Naive B cell (primary cell): ENCODE data around the gene GIT1. TPM values are rescaled to one million over a fixed set of nuclear protein-coding genes. Genes with fewer than 3 reads are reported as not detected.

ENCODE experiments used
- ATAC-seq, 2 donors: fragments of 150-1000 bp; cut with Tn5 transposase; 2 replicates each; pipeline ENCODE4 v1.10.0; 2021; ENCODE audit warnings: low read depth in 2 of 2, mild to moderate bottlenecking in 2 of 2, moderate library complexity in 2 of 2
- DNase-seq: peaks from one replicate; pipeline ENCODE4 v3.0.0; 2022
- H3K27ac Mint-ChIP-seq, 6 donors: one replicate each; pipeline ENCODE4 v1.8.0; 2020 to 2022; ENCODE audit warnings: mild to moderate bottlenecking in 6 of 6, mixed read lengths in 6 of 6, moderate library complexity in 5 of 6, inconsistent platforms in 2 of 6
- H3K27me3 Mint-ChIP-seq, 3 donors: one replicate each; pipeline ENCODE4 v1.8.0; 2021 to 2022; ENCODE audit warnings: mixed read lengths in 3 of 3, mild to moderate bottlenecking in 1 of 3
- H3K36me3 Mint-ChIP-seq, 2 donors: one replicate each; pipeline ENCODE4 v1.8.0; 2020 to 2022; ENCODE audit warnings: mixed read lengths in 2 of 2, inconsistent platforms in 1 of 2, mild to moderate bottlenecking in 1 of 2
- H3K4me1 Mint-ChIP-seq, 3 donors: one replicate each; pipeline ENCODE4 v1.8.0; 2020 to 2022; ENCODE audit warnings: mixed read lengths in 3 of 3, inconsistent platforms in 1 of 3, mild to moderate bottlenecking in 1 of 3, moderate library complexity in 1 of 3
- H3K4me3 Mint-ChIP-seq, 8 donors: one replicate each; pipeline ENCODE4 v1.8.0; 2020 to 2022; ENCODE audit warnings: mild to moderate bottlenecking in 8 of 8, mixed read lengths in 8 of 8, moderate library complexity in 8 of 8, inconsistent platforms in 2 of 8
- H3K9me3 Mint-ChIP-seq, 7 donors: one replicate each; pipeline ENCODE4 v1.8.0; 2020 to 2022; ENCODE audit warnings: mixed read lengths in 7 of 7, mild to moderate bottlenecking in 5 of 7, inconsistent platforms in 2 of 7, moderate library complexity in 1 of 7
- polyA plus RNA-seq, 6 donors: library from polyadenylated mRNA; unstranded; fragments of 300-500 nt; fragmentation: Illumina TruSeq; gene quantifications; one replicate each; pipeline ENCODE4 v1.2.3, GENCODE V29; 2021; ENCODE audit warnings: low read depth in 6 of 6

GIT1 gene
- polyA plus RNA-seq, 6 donors from 2014 or later = 1.6 to 12.9 (median 4.4) TPM

DNA sequence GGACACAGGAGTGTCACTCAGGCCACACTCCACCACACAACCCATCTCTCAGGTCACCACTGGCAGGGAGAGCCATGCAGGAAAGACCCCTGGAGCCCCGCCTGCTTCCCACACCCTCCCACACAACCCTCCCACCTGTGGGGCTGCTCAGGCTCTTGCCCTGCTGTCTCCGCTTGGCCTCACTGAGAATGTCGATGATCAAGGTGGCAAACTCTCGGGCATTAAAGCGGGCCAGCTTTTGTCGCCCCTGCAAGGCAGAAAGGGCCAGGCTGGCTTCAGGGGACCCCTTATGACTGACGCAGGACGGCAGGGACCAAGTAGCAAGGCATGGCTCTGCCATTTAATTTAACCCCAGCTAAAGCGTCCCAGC lies 12.5 kb downstream of the GIT1 start:
- H3K36me3 Mint-ChIP-seq = peaks cover 8 to 9% of the 10 kb centered on the region in 2 donors

DNA sequence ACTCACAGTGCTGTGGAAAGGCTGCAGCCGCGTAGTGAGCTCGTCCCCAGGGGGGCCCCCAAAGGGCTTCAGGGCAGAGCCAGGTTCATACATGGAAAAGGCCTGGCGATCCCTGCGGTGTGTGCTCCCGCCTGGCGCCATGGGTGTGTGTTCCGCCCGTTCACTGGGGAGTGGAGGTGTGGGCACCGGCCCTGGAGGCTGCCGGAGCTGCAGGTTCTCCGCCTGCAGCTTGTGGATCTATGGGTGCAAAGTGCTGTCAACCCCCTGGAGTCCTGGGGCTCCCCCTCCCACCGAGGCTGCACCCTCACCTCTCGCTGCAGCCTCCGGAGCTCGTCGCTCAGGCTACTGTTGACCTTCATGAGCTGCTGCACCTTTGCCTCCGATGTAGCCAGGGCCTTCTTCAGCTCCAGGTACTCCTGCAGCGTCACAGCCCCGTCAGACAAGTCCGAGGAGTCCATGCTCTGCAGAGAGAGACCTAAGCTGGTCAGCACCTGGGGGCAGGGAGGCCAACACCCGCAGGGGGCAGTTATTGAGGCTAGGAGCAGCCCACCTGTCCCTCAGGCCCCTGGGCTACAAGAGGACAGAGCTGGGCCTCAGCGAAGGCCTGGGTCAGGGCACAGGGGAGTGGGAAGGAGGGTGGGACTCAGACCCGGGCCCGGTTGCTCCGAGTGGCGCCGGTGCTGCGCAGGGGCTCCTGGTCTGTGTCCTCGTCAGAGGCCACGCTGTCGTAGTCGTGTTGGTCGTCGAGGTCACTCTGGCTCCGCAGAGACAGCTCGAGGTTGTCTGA lies 13.0 kb downstream of the GIT1 start:
- Mint-ChIP-seq H3K4me3 (peak overlapping the region in 1 of 8 donors; percentile 33), H3K27ac (no peak overlapping the region), H3K4me1 (peaks cover 21 to 35% (median 31%) of the 10 kb centered on the region in 3 donors), H3K36me3 (peaks cover 8 to 9% of the 10 kb centered on the region in 2 donors), H3K9me3 (no peaks in the 10 kb centered on the region), H3K27me3 (no peaks in the 10 kb centered on the region)
- DNase-seq (no peak), ATAC-seq (no peak)

More for the DNA sequence above, 12.5 kb downstream of the GIT1 start:
- Mint-ChIP-seq H3K4me1 (peaks cover 21 to 32% (median 31%) of the 10 kb centered on the region in 3 donors), H3K9me3 (no peaks in the 10 kb centered on the region), H3K27me3 (no peaks in the 10 kb centered on the region), H3K27ac (no peak overlapping the region), H3K4me3 (no peak overlapping the region)
- DNase-seq = no peak
- ATAC-seq = no peak

DNA sequence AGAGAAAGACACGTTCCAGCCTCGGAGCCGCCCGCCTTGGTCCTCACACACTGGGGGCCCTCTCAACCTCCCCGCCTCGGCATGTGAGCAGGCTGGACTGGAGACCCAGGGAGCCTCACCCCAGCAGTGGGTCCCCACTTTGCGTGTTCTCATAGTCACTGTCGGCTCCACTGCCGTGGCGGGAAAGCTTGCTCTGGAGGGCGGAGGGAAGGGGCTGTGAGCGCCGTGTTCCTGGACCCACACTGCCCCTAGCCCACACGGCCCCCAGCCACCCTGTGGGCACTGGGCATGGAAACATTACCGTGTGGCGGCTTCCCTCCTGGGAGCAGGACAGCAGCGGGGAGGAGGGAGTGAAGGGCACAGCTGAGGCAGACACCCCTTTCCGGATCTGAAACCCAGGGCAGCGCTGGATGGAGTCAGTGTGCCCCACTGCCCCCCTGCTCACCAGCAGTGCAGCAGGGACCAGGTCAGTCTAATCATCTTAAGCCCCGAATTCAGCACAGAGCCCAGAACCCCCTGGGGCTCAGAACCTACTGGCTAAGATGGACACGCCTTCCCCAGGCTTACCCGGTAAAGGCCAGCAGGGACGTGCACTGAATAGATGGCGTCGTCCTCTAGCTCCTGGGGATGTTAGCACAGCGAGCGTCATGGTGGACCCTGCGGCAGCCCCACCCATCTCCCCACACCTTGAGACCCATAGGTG lies 13.8 kb downstream of the GIT1 start:
- Mint-ChIP-seq H3K27ac (peak overlapping the region in 3 of 6 donors; percentile 32 to 83 (median 59)), H3K4me3 (peak overlapping the region in 1 of 8 donors; percentile 13), H3K27me3 (no peaks in the 10 kb centered on the region), H3K4me1 (peaks cover 25 to 39% (median 36%) of the 10 kb centered on the region in 3 donors), H3K9me3 (no peaks in the 10 kb centered on the region), H3K36me3 (peaks cover 8 to 9% of the 10 kb centered on the region in 2 donors)
- DNase-seq = no peak
- no peak for ATAC-seq

DNA sequence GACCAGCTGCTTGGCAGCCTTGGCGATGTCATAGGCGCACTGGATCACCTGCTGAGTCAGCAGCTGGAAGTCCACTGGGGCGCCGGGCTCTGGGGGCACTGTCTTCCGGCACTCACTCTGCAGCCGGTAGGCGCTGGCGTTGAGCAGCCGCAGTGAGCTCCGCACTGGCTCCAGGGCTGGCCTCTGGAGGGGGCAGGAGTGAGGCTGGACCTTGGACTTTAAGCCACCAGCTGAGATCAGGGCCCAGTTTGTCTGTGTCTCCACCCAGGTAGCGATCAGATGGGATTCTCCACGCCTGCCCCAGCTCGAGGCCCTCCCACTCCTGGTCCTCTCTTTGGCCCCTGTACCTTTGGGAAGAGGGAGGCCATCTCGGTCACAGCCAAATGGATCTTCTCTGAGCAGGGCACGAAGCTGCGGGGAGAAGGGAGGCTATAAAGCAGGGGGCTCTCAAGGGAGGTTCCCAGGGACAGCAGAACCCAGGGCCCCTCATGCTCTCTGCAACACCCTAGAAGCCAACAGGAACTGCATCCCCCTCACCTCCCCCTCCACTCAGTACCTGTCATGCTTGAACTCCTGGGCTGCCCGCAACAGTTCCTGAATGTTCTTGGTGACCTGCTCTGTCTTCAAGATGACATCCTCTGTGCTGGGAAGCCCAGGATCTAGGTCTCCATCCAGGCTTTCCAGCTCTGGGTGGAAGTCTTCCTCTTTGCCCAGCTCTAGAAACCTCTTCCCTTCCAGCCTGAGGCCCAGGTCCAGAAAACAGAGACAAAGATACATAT lies 14.5 kb downstream of the GIT1 start:
- peaks cover 22 to 34% (median 34%) of the 10 kb centered on the region in 3 donors for H3K4me1 Mint-ChIP-seq
- ATAC-seq = peak; percentile 43 to 63
- H3K9me3 Mint-ChIP-seq = no peaks in the 10 kb centered on the region
- peak overlapping the region in 5 of 8 donors; percentile 14 to 66 (median 29) for H3K4me3 Mint-ChIP-seq
- H3K27ac Mint-ChIP-seq = peak overlapping the region in 4 of 6 donors; percentile 25 to 83 (median 53)
- peaks cover 2 to 9% of the 10 kb centered on the region in 2 donors for H3K36me3 Mint-ChIP-seq
- no peak for DNase-seq
- no peaks in the 10 kb centered on the region for H3K27me3 Mint-ChIP-seq

DNA sequence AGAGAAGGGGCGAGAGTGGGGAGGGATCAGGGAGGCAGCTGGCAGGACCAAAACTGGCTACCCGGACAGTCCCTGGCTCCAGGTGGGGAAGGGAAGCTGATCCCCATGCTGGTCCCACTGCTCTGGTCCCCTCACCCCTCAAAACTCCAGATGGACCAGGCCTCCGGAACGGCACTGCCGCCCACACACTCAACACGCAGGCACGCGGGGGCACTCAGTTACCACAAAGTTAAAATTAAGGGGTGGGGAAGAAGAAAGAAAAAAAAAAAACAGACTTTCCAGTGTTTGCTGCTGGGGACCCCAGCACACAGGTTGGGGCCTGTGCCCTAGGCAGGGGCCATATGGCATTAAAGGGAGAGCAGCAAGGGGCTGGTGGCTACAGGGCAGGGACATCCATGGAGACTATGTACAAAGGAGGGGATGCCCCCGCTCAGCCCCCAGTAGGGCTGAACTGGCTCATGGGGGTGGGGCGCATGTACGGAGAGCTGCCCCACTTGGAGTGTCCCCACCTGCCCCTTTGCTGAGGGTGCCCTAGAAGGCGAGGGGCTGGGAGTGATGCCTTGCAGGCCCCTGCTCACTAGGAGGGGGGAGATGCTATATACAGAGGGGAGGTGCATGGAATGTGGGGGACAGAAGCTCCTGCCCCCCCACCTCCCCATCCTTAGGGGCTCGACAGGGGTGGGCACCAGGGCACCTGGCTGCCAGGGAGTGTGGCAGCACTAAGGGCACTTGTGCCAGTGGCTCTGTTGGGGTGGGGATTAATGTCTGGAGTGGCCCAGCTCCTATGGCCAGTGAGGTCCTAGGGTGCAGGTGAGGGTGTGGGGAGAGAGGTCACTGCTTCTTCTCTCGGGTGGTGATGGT lies 15.3 kb downstream of the GIT1 start:
- ATAC-seq = no peak
- peak overlapping the region in 3 of 8 donors; percentile 14 to 72 (median 29) for H3K4me3 Mint-ChIP-seq
- DNase-seq = no peak
- H3K27ac Mint-ChIP-seq = peak overlapping the region in 2 of 6 donors; percentile 59 to 74
- H3K36me3 Mint-ChIP-seq = peaks cover 0 to 9% of the 10 kb centered on the region in 2 donors
- H3K27me3 Mint-ChIP-seq = no peaks in the 10 kb centered on the region
- no peaks in the 10 kb centered on the region for H3K9me3 Mint-ChIP-seq
- H3K4me1 Mint-ChIP-seq = peaks cover 26 to 38% (median 36%) of the 10 kb centered on the region in 3 donors

DNA sequence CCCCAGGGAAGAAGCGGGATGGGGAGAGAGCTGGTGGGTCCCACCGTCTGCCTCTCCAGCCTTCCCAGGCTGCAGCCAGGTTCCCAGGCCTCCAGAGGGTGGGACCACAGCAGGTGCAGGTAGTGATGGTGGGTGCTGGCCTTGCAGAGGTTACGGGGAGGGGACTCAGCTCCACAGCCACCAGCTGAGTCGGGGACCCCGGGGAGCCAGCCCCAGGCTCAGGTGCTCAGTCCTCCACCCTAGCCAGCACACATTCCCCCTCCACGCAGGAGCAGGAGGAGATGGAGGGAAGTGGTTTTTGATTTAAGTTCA lies 15.9 kb downstream of the GIT1 start:
- Mint-ChIP-seq H3K27me3 (no peaks in the 10 kb centered on the region), H3K4me3 (no peak overlapping the region), H3K36me3 (peaks cover 0 to 9% of the 10 kb centered on the region in 2 donors), H3K9me3 (no peaks in the 10 kb centered on the region), H3K4me1 (peaks cover 29 to 42% (median 38%) of the 10 kb centered on the region in 3 donors), H3K27ac (no peak overlapping the region)
- DNase-seq = no peak
- ATAC-seq = no peak

DNA sequence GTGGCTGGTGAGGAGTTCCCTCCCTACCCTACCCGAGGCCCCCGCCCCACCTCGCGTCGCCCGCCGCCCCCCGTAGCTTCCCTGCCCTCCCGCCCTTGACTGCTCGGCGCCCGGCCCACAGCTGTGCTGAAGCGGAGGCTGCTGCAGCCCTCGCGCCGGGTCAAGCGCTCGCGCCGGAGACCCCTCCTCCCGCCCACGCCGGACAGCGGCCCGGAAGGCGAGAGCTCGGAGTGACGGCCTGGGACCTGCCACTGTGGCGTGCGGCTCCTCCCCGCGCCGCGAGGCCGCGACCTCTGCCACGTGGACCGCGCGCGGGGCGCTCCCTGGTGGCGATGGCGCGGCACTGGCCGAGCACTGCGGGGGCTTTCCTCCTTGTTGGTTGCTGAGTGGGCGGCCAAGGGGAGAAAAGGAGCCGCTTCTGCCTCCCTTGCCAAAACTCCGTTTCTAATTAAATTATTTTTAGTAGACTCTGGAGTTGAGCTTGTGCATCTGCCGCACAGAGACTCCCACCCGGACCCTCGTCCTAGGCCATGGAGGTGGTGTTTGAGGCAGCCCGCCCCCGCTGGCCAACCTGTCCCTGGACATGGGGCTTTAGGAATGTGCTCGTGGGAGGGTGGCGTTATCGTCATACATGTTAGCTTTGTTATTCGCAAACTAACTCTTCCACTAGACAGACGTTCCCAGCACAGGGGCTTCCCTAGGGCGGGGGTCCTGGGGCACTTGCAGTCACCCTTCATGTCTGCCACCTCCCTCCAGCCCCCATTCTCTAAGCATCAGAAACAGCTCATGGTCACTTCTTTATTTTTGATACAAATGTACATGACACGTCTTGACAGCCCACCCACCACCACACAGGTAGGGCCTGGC lies 16.5 kb downstream of the GIT1 start:
- Mint-ChIP-seq H3K9me3 (no peaks in the 10 kb centered on the region), H3K36me3 (peaks cover 0 to 3% of the 10 kb centered on the region in 2 donors), H3K27ac (no peak overlapping the region), H3K4me3 (peak overlapping the region in 3 of 8 donors; percentile 10 to 81 (median 12)), H3K4me1 (peaks cover 29 to 47% (median 38%) of the 10 kb centered on the region in 3 donors), H3K27me3 (no peaks in the 10 kb centered on the region)
- DNase-seq (peak; percentile 68), ATAC-seq (peak; percentile 39 to 57)

DNA sequence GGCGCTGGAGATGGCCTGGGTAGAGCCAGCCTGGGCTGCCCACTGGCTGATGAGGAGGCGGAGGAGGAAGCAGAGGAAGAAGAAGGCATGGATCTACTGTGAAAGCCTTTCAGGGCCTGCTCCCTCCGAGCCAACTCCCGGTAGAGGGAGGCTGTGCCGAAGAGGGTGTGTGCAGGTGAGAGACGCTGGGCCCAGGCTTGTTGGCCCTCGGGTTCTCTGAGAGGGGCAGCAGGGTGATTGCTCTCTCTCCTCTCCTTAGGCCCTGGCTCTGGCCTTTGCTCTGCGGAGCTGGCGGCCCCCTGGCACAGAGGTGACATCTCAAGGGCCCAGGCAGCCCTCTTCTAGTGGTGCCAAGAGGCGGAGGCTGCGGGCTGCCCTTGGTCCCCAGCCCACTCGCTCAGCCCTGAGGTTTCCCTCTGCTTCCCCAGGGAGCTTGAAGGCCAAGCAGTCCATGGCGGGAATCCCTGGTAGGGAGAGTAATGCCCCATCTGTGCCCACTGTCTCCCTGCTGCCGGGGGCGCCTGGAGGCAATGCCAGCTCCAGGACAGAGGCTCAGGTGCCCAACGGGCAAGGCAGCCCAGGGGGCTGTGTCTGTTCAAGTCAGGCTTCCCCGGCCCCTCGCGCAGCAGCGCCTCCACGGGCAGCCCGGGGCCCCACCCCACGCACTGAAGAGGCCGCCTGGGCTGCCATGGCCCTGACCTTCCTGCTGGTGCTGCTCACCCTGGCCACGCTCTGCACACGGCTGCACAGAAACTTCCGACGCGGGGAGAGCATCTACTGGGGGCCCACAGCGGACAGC lies 17.4 kb downstream of the GIT1 start:
- no peak for DNase-seq
- Mint-ChIP-seq H3K27me3 (no peaks in the 10 kb centered on the region), H3K4me1 (peaks cover 29 to 52% (median 38%) of the 10 kb centered on the region in 3 donors), H3K4me3 (peak overlapping the region in 3 of 8 donors; percentile 12 to 44 (median 15)), H3K27ac (peak overlapping the region in 1 of 6 donors; percentile 11), H3K36me3 (no peaks in the 10 kb centered on the region), H3K9me3 (no peaks in the 10 kb centered on the region)
- ATAC-seq = no peak

DNA sequence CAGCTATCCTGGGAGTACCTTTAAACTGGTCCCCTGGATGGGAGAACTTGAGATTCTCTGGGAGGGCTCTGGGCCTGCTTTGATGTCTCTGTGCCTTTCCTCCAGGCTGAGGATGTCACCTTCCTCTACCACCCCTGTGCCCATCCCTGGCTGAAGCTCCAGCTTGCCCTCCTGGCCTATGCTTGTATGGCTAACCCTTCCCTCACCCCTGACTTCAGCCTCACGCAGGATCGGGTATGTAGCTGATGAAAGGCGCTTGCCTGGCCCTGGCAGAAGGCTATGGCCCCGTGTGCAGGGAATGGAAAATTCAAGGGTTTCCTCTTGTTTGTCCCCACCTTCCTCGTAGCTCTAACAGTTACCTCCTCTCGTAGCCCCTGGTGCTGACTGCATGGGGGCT lies 18.0 kb downstream of the GIT1 start:
- H3K27ac Mint-ChIP-seq = peak overlapping the region in 1 of 6 donors; percentile 29
- ATAC-seq = no peak

DNA sequence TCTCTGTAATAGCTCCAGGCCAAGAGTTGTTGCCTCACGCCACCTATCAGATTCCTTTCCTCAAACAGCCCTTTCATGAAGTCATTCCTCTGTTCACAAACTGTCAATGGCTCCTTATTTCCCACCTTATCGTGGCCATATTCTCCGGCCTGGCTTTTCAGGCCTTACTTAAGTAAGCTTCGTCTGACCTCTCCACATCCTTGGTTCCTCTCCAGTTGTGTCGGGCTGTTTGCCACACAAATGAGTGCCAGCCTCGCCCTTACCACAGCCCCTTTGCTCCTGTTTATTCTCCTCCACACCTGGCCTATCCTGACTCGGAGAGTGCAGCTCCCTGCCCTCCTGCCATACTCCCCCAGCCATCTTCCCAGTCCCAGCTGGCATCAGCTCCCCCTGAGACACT lies 18.9 kb downstream of the GIT1 start:
- Mint-ChIP-seq H3K4me1 (peaks cover 37 to 57% (median 43%) of the 10 kb centered on the region in 3 donors), H3K9me3 (no peaks in the 10 kb centered on the region), H3K27me3 (no peaks in the 10 kb centered on the region), H3K4me3 (peak overlapping the region in 7 of 8 donors; percentile 25 to 83 (median 77)), H3K36me3 (no peaks in the 10 kb centered on the region), H3K27ac (peak overlapping the region in 2 of 6 donors; percentile 29 to 79)
- ATAC-seq (no peak), DNase-seq (no peak)

More for the DNA sequence above, 18.0 kb downstream of the GIT1 start:
- Mint-ChIP-seq H3K9me3 (no peaks in the 10 kb centered on the region), H3K4me3 (peak overlapping the region in 1 of 8 donors; percentile 44), H3K27me3 (no peaks in the 10 kb centered on the region), H3K36me3 (no peaks in the 10 kb centered on the region), H3K4me1 (peaks cover 29 to 52% (median 38%) of the 10 kb centered on the region in 3 donors)
- no peak for DNase-seq

DNA sequence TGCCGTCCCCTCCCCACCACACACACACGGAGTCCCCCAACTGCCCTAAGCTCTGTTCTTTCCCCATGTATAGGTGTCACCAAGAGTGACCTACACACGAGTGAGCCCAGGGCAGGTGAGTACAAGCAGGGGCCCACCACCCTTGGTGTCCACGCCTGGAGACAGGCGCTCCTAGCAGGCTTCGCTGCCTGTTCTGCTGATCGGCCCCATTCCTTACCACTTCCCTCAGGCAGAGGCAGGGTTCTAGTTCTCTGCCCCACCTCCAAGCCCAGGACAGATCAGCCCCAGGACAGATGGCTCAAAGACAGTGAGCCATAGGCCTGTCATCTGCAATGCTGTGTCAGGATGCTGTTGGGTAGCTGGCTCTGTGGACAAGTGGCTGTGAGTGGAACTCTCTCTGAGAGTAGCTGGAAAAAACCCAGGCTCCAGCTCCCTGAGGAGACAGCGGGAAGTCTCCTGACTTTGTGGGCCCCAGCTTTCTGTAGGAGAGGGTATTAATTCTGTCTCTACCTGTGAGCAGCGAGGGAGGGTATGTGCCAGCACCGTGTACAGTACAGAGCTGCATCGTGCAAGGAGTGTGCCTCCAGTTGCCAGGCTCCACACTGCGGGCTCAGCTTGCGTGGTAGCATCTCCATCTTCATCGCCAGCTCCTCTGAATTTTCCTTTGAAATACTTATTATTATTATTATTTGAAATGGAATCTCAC lies 20.1 kb downstream of the GIT1 start:
- ATAC-seq (no peak), DNase-seq (no peak)

More for the DNA sequence above, 20.1 kb downstream of the GIT1 start:
- Mint-ChIP-seq H3K4me3 (peak overlapping the region; percentile 88 to 97 (median 91)), H3K27me3 (no peaks in the 10 kb centered on the region), H3K36me3 (no peaks in the 10 kb centered on the region), H3K9me3 (no peaks in the 10 kb centered on the region), H3K27ac (peak overlapping the region in 5 of 6 donors; percentile 49 to 95 (median 90)), H3K4me1 (peaks cover 28 to 55% (median 42%) of the 10 kb centered on the region in 3 donors)
